GM23248 (cell line): ENCODE measurements around the gene UPP1.

Experiments
- EZH2 ChIP-seq: fragments of 200-600 bp; sonication (generic); IDR thresholded peaks from 2 replicates; pipeline ENCODE4 v1.6.1; 2018; ENCODE audit warnings: antibody characterized with exemption, mild to moderate bottlenecking; ENCODE audit not compliant: insufficient read depth, poor library complexity, severe bottlenecking
- EZH2phosphoT487 ChIP-seq: fragments of 200-600 bp; sonication (generic); IDR thresholded peaks from 2 replicates; pipeline ENCODE4 v1.6.1; 2018; ENCODE audit warnings: antibody characterized with exemption, moderate library complexity, mild to moderate bottlenecking, low read depth; ENCODE audit not compliant: insufficient read depth

DNA sequence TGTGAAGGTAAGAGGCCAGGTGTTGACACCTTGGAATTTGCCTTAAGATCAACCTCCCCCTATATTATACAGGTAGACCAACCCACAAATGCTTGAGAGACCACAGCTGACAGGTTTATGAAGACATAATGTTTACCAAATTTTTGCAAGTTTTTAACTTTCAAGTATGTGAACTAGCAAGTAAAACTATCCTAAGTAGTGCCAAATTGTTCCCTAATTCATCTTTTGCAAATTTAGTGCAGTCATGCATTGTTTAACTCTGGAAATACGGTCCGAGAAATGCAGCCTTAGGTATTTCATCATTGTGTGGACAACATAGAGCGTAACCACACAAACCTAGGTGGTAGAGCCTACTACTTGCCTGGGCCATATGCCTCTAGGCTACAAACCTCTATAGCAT, 10.7 kb downstream of the UPP1 start:
- no peak for TF ChIP-seq EZH2
- TF ChIP-seq EZH2phosphoT487, result no peak
